Measurements from ENCODE around the gene LTC4S. TPM values are rescaled to one million over a fixed set of nuclear protein-coding genes. Genes with fewer than 3 reads are reported as not detected.

Gene LTC4S
- total RNA-seq, 3 donors from 2014 or later, result 3.8 to 8.8 (median 6.7) TPM

GRCh38 chr5:179817890-179818745 is 24.3 kb downstream of the LTC4S start:
- intact Hi-C loops (cut with DNase I; ENCODE audit: low total_unique reads), result no loop called here
- no peak for DNase-seq (ENCODE audit: low spot score in 2 of 2)
- Histone ChIP-seq H3K4me3 (peak overlapping the region; percentile 94 to 100 (median 100)), H3K4me1 (peaks cover 19 to 24% of the 10 kb centered on the region in 2 donors), H3K27me3 (no peaks in the 10 kb centered on the region), H3K27ac (peak overlapping the region; percentile 99 to 100), H3K9me3 (no peaks in the 10 kb centered on the region), H3K36me3 (no peaks in the 10 kb centered on the region)
- no peak for TF ChIP-seq POLR2A (IDR thresholded peaks at IDR 0.05)
- TF ChIP-seq, protein P1, sequence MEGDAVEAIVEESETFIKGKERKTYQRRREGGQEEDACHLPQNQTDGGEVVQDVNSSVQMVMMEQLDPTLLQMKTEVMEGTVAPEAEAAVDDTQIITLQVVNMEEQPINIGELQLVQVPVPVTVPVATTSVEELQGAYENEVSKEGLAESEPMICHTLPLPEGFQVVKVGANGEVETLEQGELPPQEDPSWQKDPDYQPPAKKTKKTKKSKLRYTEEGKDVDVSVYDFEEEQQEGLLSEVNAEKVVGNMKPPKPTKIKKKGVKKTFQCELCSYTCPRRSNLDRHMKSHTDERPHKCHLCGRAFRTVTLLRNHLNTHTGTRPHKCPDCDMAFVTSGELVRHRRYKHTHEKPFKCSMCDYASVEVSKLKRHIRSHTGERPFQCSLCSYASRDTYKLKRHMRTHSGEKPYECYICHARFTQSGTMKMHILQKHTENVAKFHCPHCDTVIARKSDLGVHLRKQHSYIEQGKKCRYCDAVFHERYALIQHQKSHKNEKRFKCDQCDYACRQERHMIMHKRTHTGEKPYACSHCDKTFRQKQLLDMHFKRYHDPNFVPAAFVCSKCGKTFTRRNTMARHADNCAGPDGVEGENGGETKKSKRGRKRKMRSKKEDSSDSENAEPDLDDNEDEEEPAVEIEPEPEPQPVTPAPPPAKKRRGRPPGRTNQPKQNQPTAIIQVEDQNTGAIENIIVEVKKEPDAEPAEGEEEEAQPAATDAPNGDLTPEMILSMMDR (IDR thresholded peaks at IDR 0.05), result no peak
- TF ChIP-seq POLR2AphosphoS5 (IDR thresholded peaks at IDR 0.05), result no peak

DNA sequence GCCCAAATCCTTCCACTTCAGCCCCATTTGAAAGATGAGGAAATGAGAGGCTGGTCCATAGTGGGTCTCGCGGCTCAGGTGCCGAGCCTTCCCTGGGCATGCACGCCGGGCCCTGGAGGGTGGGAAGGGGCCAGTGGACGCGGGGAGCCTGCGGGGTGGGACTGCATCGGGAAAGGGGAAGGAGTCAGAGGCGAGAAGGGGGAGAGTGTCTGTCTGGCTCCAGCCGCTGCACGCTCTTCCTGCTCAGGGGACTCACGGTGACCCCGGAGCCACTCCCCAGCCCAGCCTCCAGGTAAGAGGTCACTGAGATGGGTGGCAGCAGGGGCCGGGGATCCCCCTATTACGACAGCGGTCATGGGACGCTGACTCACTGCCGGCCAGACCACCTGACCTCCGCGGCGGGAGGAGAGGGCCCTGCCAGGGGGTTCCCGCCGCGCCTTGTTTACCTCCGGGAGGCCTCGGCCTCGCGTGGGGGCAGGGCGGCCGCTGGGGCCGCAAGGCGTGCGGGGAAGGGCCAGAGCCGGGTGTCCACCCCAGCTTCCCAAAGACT is 25.0 kb downstream of the LTC4S start:
- Histone ChIP-seq H3K4me1 (peaks cover 19 to 24% of the 10 kb centered on the region in 2 donors), H3K9me3 (no peaks in the 10 kb centered on the region), H3K27ac (peak overlapping the region; percentile 99 to 100), H3K4me3 (peak overlapping the region; percentile 94 to 100 (median 100)), H3K27me3 (no peaks in the 10 kb centered on the region), H3K36me3 (peaks cover 4% of the 10 kb centered on the region)
- DNase-seq (ENCODE audit: low spot score in 2 of 2), result peak; percentile 96 to 97
- intact Hi-C loops (cut with DNase I; ENCODE audit: low total_unique reads), result no loop called here
- TF ChIP-seq, protein P1 (IDR thresholded peaks at IDR 0.05), result no peak
- peak; percentile 96 to 100 (median 98) for TF ChIP-seq POLR2AphosphoS5 (IDR thresholded peaks at IDR 0.05)

- Histone ChIP-seq H3K27me3 (no peaks in the 10 kb centered on the region), H3K27ac (peak overlapping the region; percentile 99 to 100), H3K4me3 (peak overlapping the region; percentile 94 to 100 (median 100)), H3K36me3 (peaks cover 10% of the 10 kb centered on the region), H3K4me1 (peaks cover 19 to 24% of the 10 kb centered on the region in 2 donors), H3K9me3 (no peaks in the 10 kb centered on the region)
- DNase-seq (ENCODE audit: low spot score in 2 of 2), result peak; percentile 74 to 77
- peak in 1 of 3 donors; percentile 21 for TF ChIP-seq POLR2AphosphoS5 (IDR thresholded peaks at IDR 0.05)
- no peak for TF ChIP-seq POLR2A (IDR thresholded peaks at IDR 0.05)
- intact Hi-C loops (cut with DNase I; ENCODE audit: low total_unique reads), result no loop called here
Measured at GRCh38 chr5:179819296-179820126, 25.7 kb downstream of the LTC4S start.

DNA sequence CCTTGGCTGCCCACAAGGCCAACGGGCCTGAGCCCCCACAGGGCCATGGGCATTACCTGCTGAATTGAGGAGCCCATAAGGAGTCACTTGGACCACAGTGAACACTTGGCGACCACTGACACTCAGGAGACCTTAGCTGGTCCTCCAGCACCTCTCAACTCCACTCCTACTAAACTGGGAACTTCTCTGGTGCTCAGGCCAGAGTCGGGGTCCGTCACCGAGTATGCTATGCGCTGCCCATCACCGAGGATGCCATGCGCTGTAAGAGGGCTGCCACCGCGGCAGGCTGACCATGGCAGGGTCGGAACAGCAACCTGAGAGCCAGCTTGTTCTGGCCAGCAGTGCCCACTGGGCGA is 26.3 kb downstream of the LTC4S start:
- H3K27ac ChIP-seq, result peak overlapping the region; percentile 99 to 100
- DNase-seq (ENCODE audit: low spot score in 2 of 2), result no peak
- peak overlapping the region; percentile 94 to 100 (median 100) for H3K4me3 ChIP-seq
- no peaks in the 10 kb centered on the region for H3K9me3 ChIP-seq
- H3K27me3 ChIP-seq, result no peaks in the 10 kb centered on the region
- H3K36me3 ChIP-seq, result peaks cover 13% of the 10 kb centered on the region
- H3K4me1 ChIP-seq, result peaks cover 19 to 24% of the 10 kb centered on the region in 2 donors
- no peak for TF ChIP-seq POLR2A (IDR thresholded peaks at IDR 0.05)
- TF ChIP-seq, protein P1 (IDR thresholded peaks at IDR 0.05), result no peak
- no peak for TF ChIP-seq POLR2AphosphoS5 (IDR thresholded peaks at IDR 0.05)
- intact Hi-C loops (cut with DNase I; ENCODE audit: low total_unique reads), result no loop called here

DNA sequence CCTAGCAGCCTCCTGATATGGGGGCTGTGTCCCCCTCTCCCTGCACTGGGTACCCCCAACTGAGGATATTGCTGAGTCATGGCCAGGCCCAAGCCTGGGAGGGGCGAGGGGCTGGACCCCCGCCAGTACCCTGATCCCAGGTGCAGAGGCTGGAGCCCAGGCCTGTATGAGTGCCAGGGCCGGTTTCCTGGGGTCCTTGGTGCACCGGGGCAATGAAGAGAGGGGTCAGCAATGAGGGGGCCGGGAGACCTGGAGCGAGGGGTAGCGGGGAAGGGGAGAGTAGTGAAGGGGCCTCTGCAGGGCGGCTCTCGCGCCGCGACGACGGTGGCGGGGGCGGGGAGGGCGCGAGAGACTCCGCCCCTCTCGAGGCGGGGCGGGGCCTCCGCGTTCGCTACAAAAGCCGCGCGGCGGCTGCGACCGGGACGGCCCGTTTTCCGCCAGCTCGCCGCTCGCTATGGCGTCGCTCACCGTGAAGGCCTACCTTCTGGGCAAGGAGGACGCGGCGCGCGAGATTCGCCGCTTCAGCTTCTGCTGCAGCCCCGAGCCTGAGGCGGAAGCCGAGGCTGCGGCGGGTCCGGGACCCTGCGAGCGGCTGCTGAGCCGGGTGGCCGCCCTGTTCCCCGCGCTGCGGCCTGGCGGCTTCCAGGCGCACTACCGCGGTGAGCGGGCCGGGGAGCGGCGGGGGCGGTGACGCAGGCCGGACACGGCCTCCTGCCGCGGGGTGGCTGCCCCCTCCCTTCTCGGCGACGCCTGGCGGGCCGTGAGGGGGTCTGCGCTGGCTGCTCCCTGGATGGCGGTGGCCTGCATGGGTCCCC is 26.9 kb downstream of the LTC4S start, which contains the start of gene SQSTM1:
Gene SQSTM1, plus strand, starts transcription at position 423 of the 815 bp plus-strand sequence. Its CDS starts 32 bp downstream, at position 455.
- DNase-seq (ENCODE audit: low spot score in 2 of 2), result peak; percentile 75 to 78
- Histone ChIP-seq H3K4me1 (peaks cover 19 to 24% of the 10 kb centered on the region in 2 donors), H3K36me3 (peaks cover 18% of the 10 kb centered on the region), H3K4me3 (peak within 1 kb of the TSS; percentile 94 to 100 (median 100)), H3K9me3 (no peaks in the 10 kb centered on the region), H3K27ac (peak within 1 kb of the TSS; percentile 99 to 100), H3K27me3 (no peaks in the 10 kb centered on the region)
- intact Hi-C loops (cut with DNase I; ENCODE audit: low total_unique reads), result no loop called here
- TF ChIP-seq, protein P1 (IDR thresholded peaks at IDR 0.05), result no peak
- peak; percentile 99 for TF ChIP-seq POLR2AphosphoS5 (IDR thresholded peaks at IDR 0.05)
- TF ChIP-seq POLR2A (IDR thresholded peaks at IDR 0.05), result peak; percentile 95
